Measurements from ENCODE around the gene BASP1. TPM values are rescaled to one million over a fixed set of nuclear protein-coding genes. Genes with fewer than 3 reads are reported as not detected.

The BASP1 gene
- polyA plus RNA-seq, 1 of the 3 experiments (the other 2 are of a cell fraction) = 107 TPM

GRCh38 chr5:17279487-17279886, 62.1 kb downstream of the BASP1 start:
- DNase-seq = no peak
- H3K79me2 ChIP-seq (ENCODE audit: insufficient read depth) = peaks cover under 1% of the 10 kb centered on the region; the same call in 1 of the 2 replicates
- H3K4me3 ChIP-seq (ENCODE audit: low read depth in 2 of 2, low read length in 1 of 2) = no peak overlapping the region
- H3K4me1 ChIP-seq (ENCODE audit: control insufficient read depth in 1 of 2, insufficient read depth in 2 of 2, low read depth in 1 of 2, low read length in 1 of 2) = no peaks in the 10 kb centered on the region; a peak in 1 of 4 replicates
- no peak for TF ChIP-seq RFX5 (IDR thresholded peaks at IDR 0.05; ENCODE audit: low read length)
- TF ChIP-seq, protein P1, sequence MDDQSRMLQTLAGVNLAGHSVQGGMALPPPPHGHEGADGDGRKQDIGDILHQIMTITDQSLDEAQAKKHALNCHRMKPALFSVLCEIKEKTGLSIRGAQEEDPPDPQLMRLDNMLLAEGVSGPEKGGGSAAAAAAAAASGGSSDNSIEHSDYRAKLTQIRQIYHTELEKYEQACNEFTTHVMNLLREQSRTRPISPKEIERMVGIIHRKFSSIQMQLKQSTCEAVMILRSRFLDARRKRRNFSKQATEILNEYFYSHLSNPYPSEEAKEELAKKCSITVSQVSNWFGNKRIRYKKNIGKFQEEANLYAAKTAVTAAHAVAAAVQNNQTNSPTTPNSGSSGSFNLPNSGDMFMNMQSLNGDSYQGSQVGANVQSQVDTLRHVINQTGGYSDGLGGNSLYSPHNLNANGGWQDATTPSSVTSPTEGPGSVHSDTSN (IDR thresholded peaks at IDR 0.05) = no peak
- no peak for TF ChIP-seq EZH2phosphoT487 (IDR thresholded peaks at IDR 0.05; ENCODE audit: borderline replicate concordance, low read depth)
- TF ChIP-seq, protein P2, sequence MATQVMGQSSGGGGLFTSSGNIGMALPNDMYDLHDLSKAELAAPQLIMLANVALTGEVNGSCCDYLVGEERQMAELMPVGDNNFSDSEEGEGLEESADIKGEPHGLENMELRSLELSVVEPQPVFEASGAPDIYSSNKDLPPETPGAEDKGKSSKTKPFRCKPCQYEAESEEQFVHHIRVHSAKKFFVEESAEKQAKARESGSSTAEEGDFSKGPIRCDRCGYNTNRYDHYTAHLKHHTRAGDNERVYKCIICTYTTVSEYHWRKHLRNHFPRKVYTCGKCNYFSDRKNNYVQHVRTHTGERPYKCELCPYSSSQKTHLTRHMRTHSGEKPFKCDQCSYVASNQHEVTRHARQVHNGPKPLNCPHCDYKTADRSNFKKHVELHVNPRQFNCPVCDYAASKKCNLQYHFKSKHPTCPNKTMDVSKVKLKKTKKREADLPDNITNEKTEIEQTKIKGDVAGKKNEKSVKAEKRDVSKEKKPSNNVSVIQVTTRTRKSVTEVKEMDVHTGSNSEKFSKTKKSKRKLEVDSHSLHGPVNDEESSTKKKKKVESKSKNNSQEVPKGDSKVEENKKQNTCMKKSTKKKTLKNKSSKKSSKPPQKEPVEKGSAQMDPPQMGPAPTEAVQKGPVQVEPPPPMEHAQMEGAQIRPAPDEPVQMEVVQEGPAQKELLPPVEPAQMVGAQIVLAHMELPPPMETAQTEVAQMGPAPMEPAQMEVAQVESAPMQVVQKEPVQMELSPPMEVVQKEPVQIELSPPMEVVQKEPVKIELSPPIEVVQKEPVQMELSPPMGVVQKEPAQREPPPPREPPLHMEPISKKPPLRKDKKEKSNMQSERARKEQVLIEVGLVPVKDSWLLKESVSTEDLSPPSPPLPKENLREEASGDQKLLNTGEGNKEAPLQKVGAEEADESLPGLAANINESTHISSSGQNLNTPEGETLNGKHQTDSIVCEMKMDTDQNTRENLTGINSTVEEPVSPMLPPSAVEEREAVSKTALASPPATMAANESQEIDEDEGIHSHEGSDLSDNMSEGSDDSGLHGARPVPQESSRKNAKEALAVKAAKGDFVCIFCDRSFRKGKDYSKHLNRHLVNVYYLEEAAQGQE (IDR thresholded peaks at IDR 0.05; ENCODE audit: low read depth, low read length) = no peak
- TF ChIP-seq NFIC (IDR thresholded peaks at IDR 0.05; ENCODE audit: borderline replicate concordance) = no peak
- no peak for TF ChIP-seq ZBTB33 (IDR thresholded peaks at IDR 0.05; ENCODE audit: borderline replicate concordance, low read depth)
- TF ChIP-seq MEF2A (IDR thresholded peaks at IDR 0.05; ENCODE audit: borderline replicate concordance, low read depth) = no peak
- TF ChIP-seq TEAD4 (IDR thresholded peaks at IDR 0.05; ENCODE audit: borderline replicate concordance, insufficient read depth) = no peak
- TF ChIP-seq IRF3 (IDR thresholded peaks at IDR 0.05; ENCODE audit: low read depth, low read length) = no peak
- TF ChIP-seq EP300 (IDR thresholded peaks at IDR 0.05; ENCODE audit: borderline replicate concordance in 1 of 2, low read depth in 1 of 2, low read length in 1 of 2) = no peak
- TF ChIP-seq JUND (IDR thresholded peaks at IDR 0.05) = no peak
- TF ChIP-seq CHD2 (IDR thresholded peaks at IDR 0.05; ENCODE audit: low read length, partially characterized antibody) = no peak
- TF ChIP-seq YY1 (IDR thresholded peaks at IDR 0.05; ENCODE audit: low read depth) = no peak
- TF ChIP-seq USF1 (IDR thresholded peaks at IDR 0.05; ENCODE audit: borderline replicate concordance, low read depth) = no peak
- TF ChIP-seq TCF12 (IDR thresholded peaks at IDR 0.05) = no peak
- TF ChIP-seq FOXM1 (IDR thresholded peaks at IDR 0.05; ENCODE audit: low read depth) = no peak
- no peak for TF ChIP-seq FOSL2 (IDR thresholded peaks at IDR 0.05; ENCODE audit: borderline replicate concordance, low read depth)
- no peak for TF ChIP-seq RXRA (IDR thresholded peaks at IDR 0.05; ENCODE audit: borderline replicate concordance, low read depth)
- TF ChIP-seq GABPA (IDR thresholded peaks at IDR 0.05; ENCODE audit: low read depth) = no peak
- 96% methylated on average over 2 of the region's 2 CpGs for WGBS (ENCODE audit: low lambda C conversion rate)
- no peak overlapping the region for H3K9ac ChIP-seq
- H3K9me3 ChIP-seq = no peaks in the 10 kb centered on the region
- no peak overlapping the region for H3K4me2 ChIP-seq
- no peak overlapping the region for H2AFZ ChIP-seq (ENCODE audit: low read depth)
- H4K20me1 ChIP-seq (ENCODE audit: insufficient read depth) = no peaks in the 10 kb centered on the region
- H3K36me3 ChIP-seq (replicated peaks in 1 of 2; ENCODE audit: control insufficient read depth in 1 of 2, insufficient read depth in 2 of 2, low read length in 1 of 2) = peaks cover 2 to 8% of the 10 kb centered on the region in 2 experiments
- H3K27ac ChIP-seq (ENCODE audit: low read depth in 2 of 2, low read length in 1 of 2) = no peak overlapping the region
- H3K27me3 ChIP-seq (ENCODE audit: insufficient read depth) = no peaks in the 10 kb centered on the region
- peaks cover 12% of the 10 kb centered on the region for H3F3A ChIP-seq (replicated peaks; ENCODE audit: insufficient read depth)
- CTCF ChIA-PET = no interaction called here
- no peaks in the 10 kb centered on the region for H3K9me2 ChIP-seq
- POLR2A ChIA-PET = no interaction called here
